ENCODE results near the gene TENM3. TPM values are rescaled to one million over a fixed set of nuclear protein-coding genes. Genes with fewer than 3 reads are reported as not detected.

Gene TENM3
- total RNA-seq, 1 experiment from 2014 or later, result not detected

- Histone ChIP-seq H4K20me1 (ENCODE audit: insufficient read depth, low read depth, low read length) (no peaks in the 10 kb centered on the region), H3K4me3 (ENCODE audit: low read length) (no peak overlapping the region), H3K9me2 (replicated peaks; ENCODE audit: insufficient read depth, low read length) (no peaks in the 10 kb centered on the region), H3K27ac (ENCODE audit: low read length) (no peak overlapping the region), H3K4me2 (ENCODE audit: low read depth, low read length, poor library complexity, severe bottlenecking) (no peak overlapping the region), H3K27me3 (ENCODE audit: low read length) (no peaks in the 10 kb centered on the region), H3K79me2 (ENCODE audit: low read length) (no peaks in the 10 kb centered on the region), H3K36me3 (ENCODE audit: insufficient read depth, low read length) (no peaks in the 10 kb centered on the region), H3K9me3 (ENCODE audit: low read length) (no peaks in the 10 kb centered on the region), H3K4me1 (ENCODE audit: low read length) (no peaks in the 10 kb centered on the region), H2AFZ (ENCODE audit: low read length) (no peak overlapping the region), H3K9ac (ENCODE audit: low read length) (no peak overlapping the region)
- no peak for DNase-seq
Observed at GRCh38 chr4:182825003-182825402, 581.8 kb downstream of the TENM3 start.

GRCh38 chr4:182825786-182826185, 582.6 kb downstream of the TENM3 start:
- no peaks in the 10 kb centered on the region for H4K20me1 ChIP-seq (ENCODE audit: insufficient read depth, low read depth, low read length)
- H3K9ac ChIP-seq (ENCODE audit: low read length), result no peak overlapping the region
- H3K36me3 ChIP-seq (ENCODE audit: insufficient read depth, low read length), result no peaks in the 10 kb centered on the region
- H3K9me3 ChIP-seq (ENCODE audit: low read length), result no peaks in the 10 kb centered on the region
- H3K9me2 ChIP-seq (replicated peaks; ENCODE audit: insufficient read depth, low read length), result no peaks in the 10 kb centered on the region
- no peak overlapping the region for H2AFZ ChIP-seq (ENCODE audit: low read length)
- H3K27me3 ChIP-seq (ENCODE audit: low read length), result no peaks in the 10 kb centered on the region
- H3K79me2 ChIP-seq (ENCODE audit: low read length), result no peaks in the 10 kb centered on the region
- no peak for DNase-seq
- no peak overlapping the region for H3K4me3 ChIP-seq (ENCODE audit: low read length)
- no peak overlapping the region for H3K27ac ChIP-seq (ENCODE audit: low read length)
- no peaks in the 10 kb centered on the region for H3K4me1 ChIP-seq (ENCODE audit: low read length)
- H3K4me2 ChIP-seq (ENCODE audit: low read depth, low read length, poor library complexity, severe bottlenecking), result no peak overlapping the region

GRCh38 chr4:182826391-182826790, 583.2 kb downstream of the TENM3 start:
- no peaks in the 10 kb centered on the region for H3K9me2 ChIP-seq (replicated peaks; ENCODE audit: insufficient read depth, low read length)
- no peak overlapping the region for H2AFZ ChIP-seq (ENCODE audit: low read length)
- H3K4me2 ChIP-seq (ENCODE audit: low read depth, low read length, poor library complexity, severe bottlenecking), result no peak overlapping the region
- no peak overlapping the region for H3K4me3 ChIP-seq (ENCODE audit: low read length)
- no peaks in the 10 kb centered on the region for H3K27me3 ChIP-seq (ENCODE audit: low read length)
- no peaks in the 10 kb centered on the region for H3K79me2 ChIP-seq (ENCODE audit: low read length)
- no peaks in the 10 kb centered on the region for H3K36me3 ChIP-seq (ENCODE audit: insufficient read depth, low read length)
- no peak overlapping the region for H3K9ac ChIP-seq (ENCODE audit: low read length)
- H3K4me1 ChIP-seq (ENCODE audit: low read length), result no peaks in the 10 kb centered on the region
- no peak for DNase-seq
- no peak overlapping the region for H3K27ac ChIP-seq (ENCODE audit: low read length)
- no peaks in the 10 kb centered on the region for H4K20me1 ChIP-seq (ENCODE audit: insufficient read depth, low read depth, low read length)
- no peaks in the 10 kb centered on the region for H3K9me3 ChIP-seq (ENCODE audit: low read length)

- no peaks in the 10 kb centered on the region for H4K20me1 ChIP-seq (ENCODE audit: insufficient read depth, low read depth, low read length)
- no peak overlapping the region for H3K27ac ChIP-seq (ENCODE audit: low read length)
- DNase-seq, result no peak
- no peaks in the 10 kb centered on the region for H3K4me1 ChIP-seq (ENCODE audit: low read length)
- no peak overlapping the region for H3K4me3 ChIP-seq (ENCODE audit: low read length)
- no peak overlapping the region for H2AFZ ChIP-seq (ENCODE audit: low read length)
- H3K9ac ChIP-seq (ENCODE audit: low read length), result no peak overlapping the region
- H3K79me2 ChIP-seq (ENCODE audit: low read length), result no peaks in the 10 kb centered on the region
- no peaks in the 10 kb centered on the region for H3K36me3 ChIP-seq (ENCODE audit: insufficient read depth, low read length)
- H3K9me2 ChIP-seq (replicated peaks; ENCODE audit: insufficient read depth, low read length), result no peaks in the 10 kb centered on the region
- no peaks in the 10 kb centered on the region for H3K27me3 ChIP-seq (ENCODE audit: low read length)
- no peak overlapping the region for H3K4me2 ChIP-seq (ENCODE audit: low read depth, low read length, poor library complexity, severe bottlenecking)
- no peaks in the 10 kb centered on the region for H3K9me3 ChIP-seq (ENCODE audit: low read length)
Observed at GRCh38 chr4:182827166-182827565, 584.0 kb downstream of the TENM3 start.

GRCh38 chr4:182827954-182828353, 584.8 kb downstream of the TENM3 start:
- Histone ChIP-seq H3K79me2 (ENCODE audit: low read length) (no peaks in the 10 kb centered on the region), H2AFZ (ENCODE audit: low read length) (no peak overlapping the region), H3K9ac (ENCODE audit: low read length) (no peak overlapping the region), H3K9me2 (replicated peaks; ENCODE audit: insufficient read depth, low read length) (no peaks in the 10 kb centered on the region), H4K20me1 (ENCODE audit: insufficient read depth, low read depth, low read length) (no peaks in the 10 kb centered on the region), H3K4me3 (ENCODE audit: low read length) (no peak overlapping the region), H3K9me3 (ENCODE audit: low read length) (no peaks in the 10 kb centered on the region), H3K27me3 (ENCODE audit: low read length) (no peaks in the 10 kb centered on the region), H3K36me3 (ENCODE audit: insufficient read depth, low read length) (no peaks in the 10 kb centered on the region), H3K4me2 (ENCODE audit: low read depth, low read length, poor library complexity, severe bottlenecking) (no peak overlapping the region), H3K4me1 (ENCODE audit: low read length) (no peaks in the 10 kb centered on the region), H3K27ac (ENCODE audit: low read length) (no peak overlapping the region)
- no peak for DNase-seq

- Histone ChIP-seq H3K27ac (ENCODE audit: low read length) (no peak overlapping the region), H3K27me3 (ENCODE audit: low read length) (no peaks in the 10 kb centered on the region), H4K20me1 (ENCODE audit: insufficient read depth, low read depth, low read length) (no peaks in the 10 kb centered on the region), H2AFZ (ENCODE audit: low read length) (no peak overlapping the region), H3K9me2 (replicated peaks; ENCODE audit: insufficient read depth, low read length) (no peaks in the 10 kb centered on the region), H3K4me3 (ENCODE audit: low read length) (no peak overlapping the region), H3K36me3 (ENCODE audit: insufficient read depth, low read length) (no peaks in the 10 kb centered on the region), H3K9me3 (ENCODE audit: low read length) (no peaks in the 10 kb centered on the region), H3K4me1 (ENCODE audit: low read length) (no peaks in the 10 kb centered on the region), H3K4me2 (ENCODE audit: low read depth, low read length, poor library complexity, severe bottlenecking) (no peak overlapping the region), H3K9ac (ENCODE audit: low read length) (no peak overlapping the region), H3K79me2 (ENCODE audit: low read length) (no peaks in the 10 kb centered on the region)
- no peak for DNase-seq
Observed at GRCh38 chr4:182828360-182829025, 585.3 kb downstream of the TENM3 start.

GRCh38 chr4:182829196-182829595, 586.0 kb downstream of the TENM3 start:
- no peak overlapping the region for H3K9ac ChIP-seq (ENCODE audit: low read length)
- no peak overlapping the region for H3K4me2 ChIP-seq (ENCODE audit: low read depth, low read length, poor library complexity, severe bottlenecking)
- no peak for DNase-seq
- H3K27me3 ChIP-seq (ENCODE audit: low read length), result no peaks in the 10 kb centered on the region
- no peak overlapping the region for H2AFZ ChIP-seq (ENCODE audit: low read length)
- H4K20me1 ChIP-seq (ENCODE audit: insufficient read depth, low read depth, low read length), result no peaks in the 10 kb centered on the region
- H3K4me1 ChIP-seq (ENCODE audit: low read length), result no peaks in the 10 kb centered on the region
- no peaks in the 10 kb centered on the region for H3K36me3 ChIP-seq (ENCODE audit: insufficient read depth, low read length)
- H3K27ac ChIP-seq (ENCODE audit: low read length), result no peak overlapping the region
- H3K79me2 ChIP-seq (ENCODE audit: low read length), result no peaks in the 10 kb centered on the region
- no peaks in the 10 kb centered on the region for H3K9me2 ChIP-seq (replicated peaks; ENCODE audit: insufficient read depth, low read length)
- H3K4me3 ChIP-seq (ENCODE audit: low read length), result no peak overlapping the region
- no peaks in the 10 kb centered on the region for H3K9me3 ChIP-seq (ENCODE audit: low read length)

- Histone ChIP-seq H3K9me3 (ENCODE audit: low read length) (no peaks in the 10 kb centered on the region), H3K9me2 (replicated peaks; ENCODE audit: insufficient read depth, low read length) (no peaks in the 10 kb centered on the region), H2AFZ (ENCODE audit: low read length) (no peak overlapping the region), H3K4me3 (ENCODE audit: low read length) (no peak overlapping the region), H3K27ac (ENCODE audit: low read length) (no peak overlapping the region), H3K9ac (ENCODE audit: low read length) (no peak overlapping the region), H4K20me1 (ENCODE audit: insufficient read depth, low read depth, low read length) (no peaks in the 10 kb centered on the region), H3K27me3 (ENCODE audit: low read length) (no peaks in the 10 kb centered on the region), H3K79me2 (ENCODE audit: low read length) (no peaks in the 10 kb centered on the region), H3K36me3 (ENCODE audit: insufficient read depth, low read length) (no peaks in the 10 kb centered on the region), H3K4me2 (ENCODE audit: low read depth, low read length, poor library complexity, severe bottlenecking) (no peak overlapping the region), H3K4me1 (ENCODE audit: low read length) (no peaks in the 10 kb centered on the region)
- DNase-seq, result no peak
Observed at GRCh38 chr4:182831376-182831775, 588.2 kb downstream of the TENM3 start.
